HuH-7 (cell line): ENCODE data around the gene LGALS13.
A peak's percentile ranks its signal among the peaks of the same experiment; 100 is the strongest.

Experiments used
- DNase-seq: peaks from one replicate; pipeline ENCODE4 v3.0.0; 2011; ENCODE audit warnings: low spot score

Gene LGALS13

GRCh38 chr19:39602224-39602623 lies at the start of gene LGALS13:
LGALS13 (plus strand) TSS chr19:39602524; CDS start chr19:39602569, 45 bp downstream.
- DNase-seq, result no peak

GRCh38 chr19:39553082-39553652 lies 49.2 kb upstream of the LGALS13 start:
- DNase-seq, result no peak

DNA sequence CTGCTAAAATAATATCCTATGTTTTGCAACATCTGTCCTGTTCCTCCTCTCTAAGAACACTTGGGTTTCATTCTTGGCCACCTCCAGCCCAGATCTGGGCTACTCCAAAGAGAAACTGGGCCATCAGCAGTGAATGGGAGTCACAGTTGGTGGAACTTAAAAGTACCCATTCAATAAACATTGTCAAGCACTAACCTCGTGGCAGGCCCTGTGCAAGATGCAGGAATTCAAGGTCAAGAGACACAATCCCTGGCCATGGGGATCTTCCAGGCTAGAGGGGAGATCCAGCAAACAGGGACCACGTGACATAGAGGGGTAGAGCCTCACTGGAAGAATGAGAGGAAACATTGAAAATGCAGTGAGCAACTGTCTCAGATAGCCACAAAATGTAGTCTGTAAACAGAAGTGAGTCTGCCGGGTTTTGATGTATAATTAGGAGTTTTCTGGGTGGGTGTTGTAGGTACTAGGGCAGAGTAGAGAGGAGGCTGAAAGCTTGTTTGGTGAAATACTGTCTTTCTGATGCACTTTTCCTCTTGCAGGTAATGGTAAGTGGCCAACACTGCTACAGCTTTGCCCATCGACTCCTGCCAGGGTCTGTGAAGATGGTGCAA lies 47.5 kb upstream of the LGALS13 start:
- DNase-seq, result no peak

- no peak for DNase-seq
These were observed 46.4 kb upstream of the LGALS13 start for GRCh38 chr19:39555883-39556282.

DNA sequence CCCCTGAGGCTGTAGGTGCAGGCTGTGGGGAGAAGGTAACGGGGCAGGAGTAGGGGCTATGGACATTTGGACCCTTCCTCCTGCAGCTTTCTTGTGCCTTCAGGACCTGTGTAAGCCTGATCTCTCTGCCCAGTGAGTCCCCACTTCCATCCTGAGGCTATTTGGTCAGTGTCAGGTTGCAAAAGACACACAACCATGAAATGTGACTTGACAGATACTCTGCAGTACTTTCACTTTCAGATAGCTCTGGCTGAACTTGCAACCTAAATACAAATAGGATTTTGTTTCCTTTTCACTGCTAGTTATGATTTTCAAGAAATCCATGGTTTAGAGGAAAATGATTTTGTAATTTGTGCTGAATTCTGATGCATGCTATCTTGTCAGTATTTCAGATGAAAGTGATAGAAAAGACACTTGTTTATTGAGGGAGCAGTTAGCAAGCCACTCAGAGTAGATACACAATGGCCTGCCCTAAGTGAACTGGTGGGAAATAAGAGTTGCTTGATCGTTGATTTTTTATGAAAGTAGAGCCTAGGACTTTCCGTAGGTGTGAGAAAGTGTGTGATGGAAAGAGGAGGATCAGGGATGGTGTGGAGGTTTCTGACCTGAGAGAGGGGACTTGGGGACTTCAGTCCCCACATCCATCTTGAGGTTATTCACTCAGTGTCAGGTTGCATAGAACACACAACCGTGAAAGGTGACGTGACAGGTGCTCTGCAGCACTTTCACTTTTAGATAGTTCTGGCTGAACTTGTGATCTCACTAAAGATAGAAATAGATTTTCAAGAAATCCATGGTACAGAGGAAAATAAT lies 44.3 kb upstream of the LGALS13 start:
- DNase-seq, result peak; percentile 44

DNA sequence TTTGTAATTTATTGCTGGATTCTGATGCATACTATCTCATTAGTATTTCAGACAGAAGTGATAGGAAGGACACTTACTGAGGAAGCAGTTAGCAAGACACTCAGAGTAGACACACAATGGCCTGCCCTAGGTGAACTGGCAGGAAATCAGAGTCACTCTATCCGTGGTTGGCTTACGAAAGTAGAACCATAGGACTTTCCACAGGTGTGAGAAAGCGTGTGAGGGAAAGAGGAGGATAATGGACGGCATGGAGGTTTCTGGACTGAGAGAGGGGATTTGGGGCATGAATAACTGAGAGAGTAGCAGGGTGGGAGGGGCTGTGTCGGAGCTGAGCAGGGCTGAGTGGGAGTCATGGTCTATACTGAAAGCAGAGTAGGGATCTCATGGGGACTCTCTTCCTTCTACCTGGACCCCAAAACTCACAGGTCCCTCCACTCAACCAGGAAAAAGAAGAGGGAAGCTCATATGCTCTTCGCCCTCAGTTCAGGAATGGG lies 43.7 kb upstream of the LGALS13 start:
- no peak for DNase-seq

DNA sequence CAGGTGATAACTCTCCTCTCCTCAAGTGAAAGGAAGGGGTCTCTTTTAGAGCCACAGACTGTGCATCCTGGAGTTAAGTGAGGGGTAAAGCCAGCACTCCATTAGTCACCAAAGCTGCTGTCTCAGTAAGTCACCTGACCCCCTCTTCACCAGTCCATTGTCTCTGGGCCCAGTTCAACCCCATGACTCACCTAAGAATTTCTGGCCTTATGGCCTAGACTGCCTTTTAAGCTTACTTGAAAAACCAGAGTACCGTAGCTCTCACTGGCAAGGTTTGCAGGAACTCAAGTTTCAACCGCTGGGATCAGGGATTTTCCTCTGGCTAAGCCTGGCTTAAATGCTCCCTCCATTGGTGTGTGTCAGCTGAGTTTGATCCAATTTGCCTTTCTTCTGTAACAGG lies 38.9 kb upstream of the LGALS13 start:
- DNase-seq, result no peak

GRCh38 chr19:39566064-39566463 lies 36.3 kb upstream of the LGALS13 start:
- no peak for DNase-seq

DNA sequence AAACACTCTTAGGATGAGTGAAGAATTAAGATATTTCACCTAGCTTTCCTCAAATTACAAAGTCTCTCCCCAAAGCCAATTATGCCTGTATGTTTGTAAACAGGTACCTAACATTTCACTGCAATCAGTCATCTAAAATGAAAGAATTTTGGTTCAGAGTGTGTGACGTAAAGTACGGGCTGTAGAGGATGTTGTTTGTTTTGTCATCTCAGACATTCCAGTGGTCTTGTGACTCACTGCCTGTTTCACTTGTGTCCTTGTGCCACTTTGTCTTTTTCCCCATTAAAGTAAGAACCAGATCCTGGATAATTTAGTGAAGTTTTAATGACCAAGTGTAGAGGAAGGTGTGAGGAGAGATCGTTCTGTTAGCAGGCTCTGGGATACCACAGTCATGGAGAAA lies 33.7 kb upstream of the LGALS13 start:
- DNase-seq, result no peak

DNA sequence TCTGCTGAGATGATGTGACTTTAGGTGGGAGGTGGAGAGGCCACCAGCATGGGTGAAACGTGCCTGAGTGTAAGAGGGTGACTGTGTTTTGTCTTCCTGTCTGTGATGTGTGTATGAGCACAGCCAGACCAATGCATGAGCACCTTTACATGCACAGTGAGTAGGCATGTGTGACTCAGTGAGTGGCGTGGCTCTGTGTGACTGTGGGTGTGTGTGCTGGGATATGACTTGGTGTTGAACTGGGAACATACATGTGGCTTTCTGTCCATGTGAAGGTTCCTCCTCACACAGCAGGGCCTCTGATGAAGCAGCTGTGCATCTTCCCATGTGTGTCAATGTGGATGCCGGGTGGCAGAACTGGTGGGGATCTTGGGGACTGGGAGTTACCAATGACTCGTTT lies 19.9 kb upstream of the LGALS13 start:
- no peak for DNase-seq

DNA sequence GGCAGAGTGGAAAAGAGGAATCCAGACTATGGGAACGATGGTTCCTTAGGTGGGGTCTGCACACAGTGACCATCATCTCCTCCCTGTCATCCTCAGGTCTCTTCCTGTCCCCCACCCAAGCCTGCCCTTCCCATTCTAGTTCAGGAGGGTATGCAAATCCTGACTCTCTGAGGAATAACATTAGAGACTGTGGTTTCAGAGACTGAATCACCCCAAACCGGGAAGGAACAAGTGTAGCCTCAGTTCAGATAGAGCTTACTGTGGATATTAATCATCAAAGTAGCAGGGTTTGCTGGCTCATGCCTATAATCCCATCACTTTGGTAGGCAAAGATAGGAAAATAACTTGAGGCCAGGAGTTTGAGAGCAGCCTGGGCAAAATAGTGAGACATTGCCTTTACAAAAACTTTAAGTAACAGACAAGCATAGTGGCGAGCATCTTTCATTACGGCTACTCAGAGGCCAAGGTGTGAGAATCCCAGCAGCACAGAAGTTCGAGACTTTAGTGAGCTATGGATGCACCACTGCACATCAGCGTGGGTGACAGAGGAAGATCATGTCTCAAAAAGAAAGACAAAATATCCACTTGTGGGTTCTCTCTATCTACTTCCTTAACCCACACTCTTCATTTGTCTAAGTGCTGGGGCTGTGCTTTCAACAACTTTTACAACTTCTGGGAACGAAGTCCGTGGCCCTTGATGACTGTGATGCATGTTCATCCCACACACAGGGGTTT lies 19.3 kb upstream of the LGALS13 start:
- DNase-seq, result no peak

GRCh38 chr19:39587496-39587895 lies 14.8 kb upstream of the LGALS13 start:
- no peak for DNase-seq

GRCh38 chr19:39588066-39588465 lies 14.3 kb upstream of the LGALS13 start:
- DNase-seq, result no peak

GRCh38 chr19:39590265-39590664 lies 12.1 kb upstream of the LGALS13 start:
- DNase-seq, result no peak

DNA sequence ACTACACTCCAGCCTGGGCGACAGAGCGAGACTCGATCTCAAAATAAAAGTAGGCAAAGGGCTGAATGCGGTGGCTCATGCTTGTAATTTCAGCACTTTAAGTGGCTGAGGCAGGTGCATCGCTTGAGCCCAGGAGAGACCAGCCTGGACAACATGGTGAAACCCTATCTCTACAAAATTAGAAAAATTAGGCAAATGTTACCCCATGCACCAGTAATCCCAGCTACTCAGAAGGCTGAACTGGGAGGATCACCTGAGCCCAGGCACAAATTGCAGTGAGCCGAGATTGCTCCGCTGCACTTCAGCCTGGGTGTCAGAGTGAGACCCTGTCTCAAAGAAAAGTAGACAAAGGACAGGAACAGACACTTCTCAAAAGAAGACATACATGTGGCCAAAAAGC lies 9.9 kb upstream of the LGALS13 start:
- DNase-seq, result no peak

- no peak for DNase-seq
These were observed 6.4 kb upstream of the LGALS13 start for GRCh38 chr19:39595950-39596349.

- no peak for DNase-seq
These were observed 5.4 kb upstream of the LGALS13 start for GRCh38 chr19:39596911-39597310.

DNA sequence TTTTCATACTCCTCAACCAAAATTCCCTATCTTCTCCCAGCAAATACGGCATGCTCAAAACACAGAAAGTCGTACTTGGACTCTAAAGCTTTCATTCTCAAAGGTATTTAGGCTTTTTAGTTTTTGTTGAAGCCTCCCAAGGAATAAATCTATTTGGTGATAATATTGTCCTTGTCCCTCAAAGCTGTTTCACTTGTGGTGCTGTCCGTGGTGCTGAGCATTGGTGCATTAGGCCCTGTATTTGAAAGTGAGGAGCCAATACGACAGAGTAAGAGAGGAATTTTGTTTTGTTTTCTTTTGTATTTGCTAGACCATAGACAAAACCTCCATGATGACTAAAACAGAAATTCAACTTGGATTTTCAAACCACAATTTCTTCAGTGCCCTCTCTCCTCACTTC lies 3.2 kb upstream of the LGALS13 start:
- peak; percentile 12 for DNase-seq

GRCh38 chr19:39603825-39604224 lies 1.5 kb downstream of the LGALS13 start:
- DNase-seq, result no peak

DNA sequence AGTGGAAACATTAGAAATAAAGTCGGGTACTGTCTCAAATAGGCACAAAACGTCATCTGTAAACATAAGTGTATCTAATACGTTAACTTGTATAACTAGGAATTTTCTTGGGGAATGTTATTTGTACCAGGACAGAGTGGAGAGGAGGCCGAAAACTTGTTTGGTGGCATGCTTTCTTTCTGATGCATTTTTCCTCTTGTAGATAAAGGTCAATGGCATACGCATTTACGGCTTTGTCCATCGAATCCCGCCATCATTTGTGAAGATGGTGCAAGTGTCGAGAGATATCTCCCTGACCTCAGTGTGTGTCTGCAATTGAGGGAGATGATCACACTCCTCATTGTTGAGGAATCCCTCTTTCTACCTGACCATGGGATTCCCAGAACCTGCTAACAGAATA lies 4.7 kb downstream of the LGALS13 start:
- DNase-seq, result no peak

DNA sequence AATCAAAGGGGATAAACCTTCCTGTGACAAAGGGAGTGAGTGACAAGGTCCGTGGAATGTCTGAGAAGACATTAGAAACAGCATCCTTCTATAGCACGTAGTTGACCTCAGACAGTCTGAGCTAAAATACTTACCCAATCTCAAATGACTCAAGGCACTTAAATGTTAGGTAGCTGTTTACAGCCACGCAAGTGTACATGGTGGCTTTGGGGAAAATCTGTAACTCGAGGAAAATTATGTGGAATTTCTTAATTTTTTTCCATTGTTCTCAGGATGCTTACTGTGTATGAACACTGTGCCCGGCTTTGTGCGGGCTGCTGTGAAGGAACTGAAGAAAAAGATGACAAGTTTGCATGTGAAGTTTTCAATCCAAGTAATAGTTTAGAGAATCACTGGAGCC lies 5.2 kb downstream of the LGALS13 start:
- no peak for DNase-seq

DNA sequence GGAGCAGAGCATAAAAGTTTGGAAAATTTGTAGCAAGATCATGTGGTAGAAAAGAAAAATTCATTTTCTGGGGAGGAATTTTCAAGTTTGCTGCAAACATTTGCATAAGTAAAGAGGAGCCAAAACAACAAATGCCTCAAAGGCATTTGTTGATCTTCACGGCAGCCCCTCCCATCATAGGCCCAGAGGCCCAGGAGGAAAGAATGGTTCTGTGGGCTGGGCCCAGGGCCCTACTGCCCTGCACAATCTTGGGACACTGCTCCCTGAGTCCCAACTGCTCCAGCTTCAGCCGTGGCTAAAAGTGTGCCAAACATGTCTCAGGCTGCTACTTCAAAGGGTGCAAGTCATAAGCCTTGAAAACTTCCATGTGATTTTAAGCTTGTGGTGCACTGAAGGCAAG lies 11.3 kb downstream of the LGALS13 start:
- DNase-seq, result no peak

DNA sequence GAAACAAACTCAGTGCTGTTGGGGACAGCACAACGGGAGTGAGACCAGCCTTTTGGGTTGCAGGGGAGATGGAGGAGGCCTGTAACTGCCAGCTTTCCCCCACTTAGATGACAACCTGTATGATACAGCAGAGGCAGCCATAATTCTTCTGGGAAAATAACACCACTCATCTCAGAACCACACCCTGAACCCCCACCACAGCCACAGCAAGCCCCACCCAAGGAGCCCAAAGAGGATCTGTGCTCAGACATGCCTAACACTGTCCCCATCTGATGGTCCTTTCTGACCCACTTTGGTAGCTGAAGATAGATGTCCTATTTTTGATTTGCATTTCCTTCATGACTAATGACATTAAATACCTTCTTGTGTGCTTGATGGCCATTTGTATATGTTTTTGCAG lies 15.4 kb downstream of the LGALS13 start:
- DNase-seq, result no peak
